Progenitor cell of endocrine pancreas (in vitro differentiated cells): ENCODE results near the gene IRF9. TPM values are rescaled to one million over a fixed set of nuclear protein-coding genes. Genes with fewer than 3 reads are reported as not detected.

ENCODE experiments used
- DNase-seq: peaks from one replicate; pipeline ENCODE4 v3.0.0; 2021; ENCODE audit warnings: low spot score; ENCODE audit not compliant: unreplicated experiment
- H3K27ac Mint-ChIP-seq: 2 replicates; pipeline ENCODE4 v1.8.0; 2021; ENCODE audit warnings: mild to moderate bottlenecking, moderate library complexity, mixed read lengths
- H3K27me3 Mint-ChIP-seq: 2 replicates; pipeline ENCODE4 v1.8.0; 2021; ENCODE audit warnings: mixed read lengths
- H3K36me3 Mint-ChIP-seq: 2 replicates; pipeline ENCODE4 v1.8.0; 2022; ENCODE audit warnings: mixed read lengths; ENCODE audit not compliant: insufficient read depth
- H3K4me1 Mint-ChIP-seq: 2 replicates; pipeline ENCODE4 v1.8.0; 2021; ENCODE audit warnings: low read depth, mixed read lengths
- H3K4me3 Mint-ChIP-seq: 2 replicates; pipeline ENCODE4 v1.8.0; 2021; ENCODE audit warnings: low read depth, mild to moderate bottlenecking, moderate library complexity, mixed read lengths
- H3K9me3 Mint-ChIP-seq: 2 replicates; pipeline ENCODE4 v1.8.0; 2021; ENCODE audit warnings: low read depth, mixed read lengths
- CTCF ChIP-seq: fragments of 200-600 bp; sonication (generic); IDR thresholded peaks from one replicate; pipeline ENCODE4 v1.5.0; 2021; ENCODE audit warnings: antibody characterized with exemption, mild to moderate bottlenecking; ENCODE audit not compliant: unreplicated experiment
- total RNA-seq: library from RNA; stranded (reverse); gene quantifications from 2 replicates; pipeline ENCODE4 v1.2.1, GENCODE V29; 2021

IRF9 gene
- total RNA-seq, 1 donor from 2014 or later: 57.4 TPM

- Mint-ChIP-seq H3K9me3 (peaks cover 10% of the 10 kb centered on the region), H3K4me1 (no peaks in the 10 kb centered on the region), H3K4me3 (no peak overlapping the region), H3K36me3 (peaks cover 45% of the 10 kb centered on the region), H3K27me3 (no peaks in the 10 kb centered on the region), H3K27ac (no peak overlapping the region)
- no peak for TF ChIP-seq CTCF
- DNase-seq: no peak
These were observed 45.4 kb downstream of the IRF9 start for GRCh38 chr14:24206260-24207103.

GRCh38 chr14:24207104-24207551, 46.1 kb downstream of the IRF9 start:
- Mint-ChIP-seq H3K27ac (no peak overlapping the region), H3K4me3 (no peak overlapping the region), H3K36me3 (peaks cover 42% of the 10 kb centered on the region), H3K27me3 (no peaks in the 10 kb centered on the region), H3K9me3 (peaks cover 6% of the 10 kb centered on the region), H3K4me1 (no peaks in the 10 kb centered on the region)
- DNase-seq: no peak
- no peak for TF ChIP-seq CTCF

GRCh38 chr14:24207625-24208024, 46.6 kb downstream of the IRF9 start:
- H3K27me3 Mint-ChIP-seq: no peaks in the 10 kb centered on the region
- no peak overlapping the region for H3K4me3 Mint-ChIP-seq
- H3K36me3 Mint-ChIP-seq: peaks cover 37% of the 10 kb centered on the region
- no peaks in the 10 kb centered on the region for H3K4me1 Mint-ChIP-seq
- no peak for TF ChIP-seq CTCF
- DNase-seq: no peak
- no peak overlapping the region for H3K27ac Mint-ChIP-seq
- peaks cover 5% of the 10 kb centered on the region for H3K9me3 Mint-ChIP-seq

- Mint-ChIP-seq H3K4me1 (peaks cover 22% of the 10 kb centered on the region), H3K36me3 (peaks cover 18% of the 10 kb centered on the region), H3K4me3 (peak overlapping the region; percentile 16), H3K9me3 (no peaks in the 10 kb centered on the region), H3K27ac (no peak overlapping the region), H3K27me3 (no peaks in the 10 kb centered on the region)
- TF ChIP-seq CTCF: no peak
- no peak for DNase-seq
These were observed 50.2 kb downstream of the IRF9 start for GRCh38 chr14:24211311-24211710.

GRCh38 chr14:24212924-24213865, 52.1 kb downstream of the IRF9 start, which contains the start of gene CHMP4A:
Gene CHMP4A, minus strand, starts transcription at chr14:24213488. Its CDS starts 49 bp downstream, at chr14:24213439.
- peak within 1 kb of the TSS; percentile 97 for H3K27ac Mint-ChIP-seq
- H3K27me3 Mint-ChIP-seq: no peaks in the 10 kb centered on the region
- peak within 1 kb of the TSS; percentile 92 for H3K4me3 Mint-ChIP-seq
- peaks cover 9% of the 10 kb centered on the region for H3K36me3 Mint-ChIP-seq
- H3K4me1 Mint-ChIP-seq: peaks cover 22% of the 10 kb centered on the region
- peak; percentile 15 for TF ChIP-seq CTCF
- no peaks in the 10 kb centered on the region for H3K9me3 Mint-ChIP-seq
- DNase-seq: peak; percentile 89
